Measurements from ENCODE around the gene C7orf33.
"Not testable (repeated sequence)": the region's sequence is repeated elsewhere in the genome, so short reads cannot be mapped to it uniquely, and the experiment has no call there.

Gene C7orf33, protein sequence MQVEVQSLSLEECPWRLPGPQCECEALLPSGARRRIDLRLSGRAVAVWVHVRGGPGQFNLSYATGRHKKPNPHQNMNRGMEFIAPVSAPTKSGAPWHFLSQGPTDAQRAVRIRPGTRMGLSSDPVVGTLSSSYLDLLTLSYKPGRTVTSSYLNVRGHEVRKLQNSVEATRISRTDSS

DNA sequence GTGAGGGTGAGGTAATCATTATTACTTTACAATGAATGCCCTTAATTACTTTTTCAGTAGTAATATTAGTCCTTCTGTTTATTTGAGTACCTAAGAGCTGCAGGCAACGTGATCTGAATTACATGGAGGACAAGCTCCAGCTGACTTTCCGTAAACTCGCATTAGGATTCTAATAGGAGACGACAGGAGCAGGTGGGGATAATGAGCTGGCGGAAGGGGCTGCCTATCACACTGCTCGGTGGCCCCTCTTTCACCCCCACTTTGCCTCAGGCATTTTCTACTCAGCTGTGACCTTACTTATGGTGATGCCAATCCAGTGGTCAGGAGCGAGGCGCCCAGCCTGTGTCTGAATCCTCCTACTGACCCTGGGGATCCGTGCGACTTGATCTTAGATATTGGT is at the start of gene C7orf33:
Gene C7orf33 (plus strand): TSS at position 296 of the 400 bp plus-strand sequence. CDS start 160 bp downstream, outside the sequence.
- no peak for DNase-seq (ENCODE audit: low spot score)

DNA sequence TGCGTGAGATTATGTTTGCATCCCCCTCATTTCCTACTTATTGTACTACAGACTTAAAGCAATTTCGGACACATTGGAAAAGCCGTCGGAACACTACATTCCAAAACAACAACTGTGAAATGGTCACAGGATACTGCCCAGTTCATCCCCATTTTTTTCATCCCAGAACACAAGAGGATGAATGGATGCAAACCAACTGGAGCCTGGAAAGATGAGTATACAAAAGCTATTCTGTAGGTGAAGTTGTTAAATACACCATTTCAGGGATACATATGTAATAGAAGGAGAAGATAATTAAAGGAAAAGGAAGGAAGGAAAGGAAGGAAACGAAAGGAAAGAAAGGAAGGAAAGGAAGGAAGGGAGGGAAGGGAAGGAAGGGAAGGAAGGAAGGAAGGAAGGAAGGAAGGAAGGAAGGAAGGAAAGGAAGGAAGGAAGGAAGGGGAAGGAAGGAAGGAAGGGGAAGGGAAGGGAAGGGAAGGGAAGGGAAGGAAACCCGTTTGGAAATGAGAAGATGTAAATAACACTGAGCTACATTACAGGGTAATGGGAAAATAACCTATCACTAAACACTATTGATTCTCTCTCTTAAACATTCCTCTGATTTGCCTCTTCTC is 48.6 kb upstream of the C7orf33 start:
- DNase-seq (ENCODE audit: low spot score), result no peak

DNA sequence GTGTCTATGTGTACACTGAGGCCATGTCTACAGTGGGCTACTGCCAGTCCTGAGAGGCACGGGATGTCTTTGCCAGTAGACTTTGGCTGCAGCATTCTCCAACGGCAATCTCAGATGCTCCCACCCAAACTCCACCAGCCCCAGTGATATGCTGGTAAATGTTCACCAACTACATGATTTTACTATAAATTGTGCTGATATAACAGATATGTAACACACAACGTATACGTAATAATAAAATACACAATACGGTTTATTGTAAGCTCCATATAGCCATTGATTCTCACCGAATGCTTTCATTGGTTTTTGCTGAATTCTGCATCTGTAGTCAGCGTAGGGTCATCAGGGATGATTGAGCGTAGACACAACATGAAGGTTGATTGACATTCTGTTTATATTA is 47.3 kb upstream of the C7orf33 start:
- no peak for DNase-seq (ENCODE audit: low spot score)

DNA sequence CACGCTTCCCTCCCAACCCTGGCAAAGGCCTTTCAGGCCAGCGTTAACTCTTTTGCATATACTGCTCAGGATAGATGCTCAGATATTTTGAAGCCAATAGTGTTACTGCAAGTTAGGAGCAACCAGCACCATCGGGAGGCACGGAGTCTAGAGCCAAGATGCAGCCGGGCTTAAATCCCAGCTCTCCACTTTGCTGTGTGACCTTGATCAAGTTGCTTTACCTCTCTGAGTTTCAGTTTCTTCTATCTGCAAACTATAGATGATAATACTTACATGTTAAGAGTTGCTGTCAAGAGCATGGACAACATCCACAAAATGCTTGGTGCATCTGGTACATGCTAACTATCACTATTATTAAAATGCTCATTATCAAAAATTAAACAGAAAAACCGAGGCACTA is 45.4 kb upstream of the C7orf33 start:
- no peak for DNase-seq (ENCODE audit: low spot score)

DNA sequence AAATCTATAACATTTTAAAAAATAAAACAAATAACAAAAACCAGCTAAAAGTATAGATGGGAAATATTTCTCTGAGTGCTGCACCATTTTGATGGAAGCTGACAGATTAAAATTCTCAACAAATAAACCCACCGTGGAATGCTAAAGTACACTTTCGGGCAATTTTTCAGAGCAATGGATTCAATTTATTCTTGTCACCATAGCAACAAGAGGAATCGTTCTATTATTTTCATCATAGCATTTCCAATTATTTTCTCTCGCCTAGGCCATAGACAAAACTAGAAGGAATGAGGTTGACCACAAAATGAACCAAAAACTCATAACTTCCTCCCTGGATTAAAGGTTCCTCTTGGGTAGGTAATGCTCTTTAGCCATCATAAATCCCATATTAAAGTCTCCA is 44.6 kb upstream of the C7orf33 start:
- DNase-seq (ENCODE audit: low spot score), result no peak

DNA sequence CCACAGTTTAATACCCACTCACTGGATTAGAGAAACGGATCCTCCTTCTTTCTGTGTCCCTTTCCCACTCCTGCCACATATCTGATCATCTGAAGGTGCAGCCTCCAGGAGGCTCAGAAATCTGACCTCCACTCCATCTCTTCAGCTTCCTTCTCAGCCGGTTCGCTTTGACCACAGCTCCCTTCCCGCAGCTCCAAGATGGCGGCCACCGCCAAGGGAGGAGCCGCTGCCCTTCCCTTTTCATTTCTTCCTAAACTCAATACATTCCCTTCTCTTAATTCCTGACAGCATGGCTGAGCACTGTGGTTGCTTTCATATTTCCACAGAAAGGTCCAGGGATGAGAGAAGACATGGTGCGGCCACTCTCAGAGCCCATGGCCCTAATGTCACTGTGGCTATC is 43.7 kb upstream of the C7orf33 start:
- DNase-seq (ENCODE audit: low spot score), result no peak

DNA sequence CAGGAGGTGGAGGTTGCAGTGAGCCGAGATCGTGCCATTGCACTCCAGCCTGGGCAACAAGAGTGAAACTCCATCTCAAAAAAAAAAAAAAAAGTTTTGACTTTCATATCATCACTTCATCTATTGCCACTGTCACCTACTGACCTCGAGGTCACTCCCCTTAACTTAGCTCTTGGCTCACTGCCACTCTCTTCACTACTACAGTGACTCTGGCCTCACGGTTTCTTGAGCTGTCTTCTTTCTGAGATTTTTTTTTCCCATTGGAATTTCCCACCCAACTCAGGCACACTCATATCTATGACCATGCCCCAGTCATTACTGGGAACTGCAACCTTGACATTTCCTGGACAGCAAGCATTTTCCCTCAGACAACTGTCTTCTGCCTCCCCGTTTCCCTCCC is 42.6 kb upstream of the C7orf33 start:
- DNase-seq (ENCODE audit: low spot score), result no peak

DNA sequence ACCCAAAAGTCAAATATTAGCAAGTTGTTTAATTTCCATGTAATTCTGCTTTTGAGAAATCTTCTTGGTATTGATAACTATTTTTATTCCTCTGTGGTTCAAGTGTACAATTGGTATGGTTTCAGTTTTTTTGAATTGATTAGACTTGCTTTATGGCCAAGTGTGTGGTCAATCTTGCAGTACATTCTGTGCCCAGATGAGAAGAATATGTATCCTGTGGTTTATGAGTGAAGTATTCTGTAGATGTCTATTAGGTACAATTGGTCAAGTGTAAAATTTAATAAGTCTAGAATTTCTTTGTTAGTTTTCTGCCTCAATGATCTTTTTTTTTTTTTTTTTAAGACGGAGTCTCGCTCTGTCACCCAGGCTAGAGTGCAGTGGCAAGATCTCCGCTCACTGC is 36.6 kb upstream of the C7orf33 start:
- no peak for DNase-seq (ENCODE audit: low spot score)

DNA sequence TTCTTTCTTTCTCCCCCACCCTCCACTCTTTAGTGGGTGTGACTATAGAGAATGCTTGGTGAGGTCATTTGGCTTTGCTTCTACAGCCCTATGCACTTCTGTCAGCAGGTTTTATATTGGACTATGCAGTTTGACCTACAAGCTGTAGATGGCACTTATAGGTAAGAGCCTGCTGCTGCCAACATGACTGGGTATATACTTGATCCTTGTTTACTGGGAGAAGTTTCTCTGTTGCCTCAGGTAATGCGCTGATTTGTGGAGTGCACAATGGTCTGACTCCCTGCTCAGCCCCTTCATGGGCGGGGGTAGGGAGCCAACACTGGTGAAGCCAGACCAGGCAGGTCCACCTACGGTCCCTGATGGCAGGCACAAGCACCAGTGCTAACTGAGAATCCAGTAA is 33.7 kb upstream of the C7orf33 start:
- no peak for DNase-seq (ENCODE audit: low spot score)

DNA sequence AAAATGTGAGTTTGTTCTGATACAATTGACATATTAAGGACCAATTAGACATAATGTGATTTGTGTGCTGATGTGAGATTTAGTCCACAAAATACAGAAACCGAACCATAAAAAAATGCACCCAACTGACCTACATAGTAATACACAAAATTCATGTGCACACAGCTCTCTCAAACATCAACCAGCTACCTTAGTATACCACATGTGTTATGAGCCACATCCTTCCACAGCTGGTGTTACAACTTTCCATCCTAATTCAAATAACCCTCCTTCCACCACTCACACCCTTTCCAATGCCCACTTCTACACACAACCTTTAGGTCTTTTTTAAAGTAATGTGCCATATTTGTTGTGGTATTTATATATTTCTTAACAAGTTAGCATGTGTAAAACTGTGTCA is 31.7 kb upstream of the C7orf33 start:
- DNase-seq (ENCODE audit: low spot score), result no peak

DNA sequence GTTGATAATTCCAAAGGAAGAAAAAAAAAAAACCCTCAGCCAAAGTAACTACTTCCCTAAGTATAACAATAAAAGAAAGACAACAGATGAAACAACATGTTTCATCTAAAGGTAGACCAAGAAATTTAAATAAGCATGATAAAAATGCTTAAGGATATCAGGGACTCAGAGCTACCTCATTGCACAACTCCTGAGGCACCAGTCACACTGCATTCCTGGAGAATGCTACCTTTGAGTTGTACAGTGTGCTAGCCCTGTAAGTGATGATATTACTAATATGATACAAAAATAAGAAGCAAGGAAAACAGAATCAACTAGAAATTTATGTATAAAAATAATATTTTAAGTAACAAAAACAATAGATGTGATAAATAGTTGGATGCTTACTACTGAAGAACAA is 29.5 kb upstream of the C7orf33 start:
- no peak for DNase-seq (ENCODE audit: low spot score)

DNA sequence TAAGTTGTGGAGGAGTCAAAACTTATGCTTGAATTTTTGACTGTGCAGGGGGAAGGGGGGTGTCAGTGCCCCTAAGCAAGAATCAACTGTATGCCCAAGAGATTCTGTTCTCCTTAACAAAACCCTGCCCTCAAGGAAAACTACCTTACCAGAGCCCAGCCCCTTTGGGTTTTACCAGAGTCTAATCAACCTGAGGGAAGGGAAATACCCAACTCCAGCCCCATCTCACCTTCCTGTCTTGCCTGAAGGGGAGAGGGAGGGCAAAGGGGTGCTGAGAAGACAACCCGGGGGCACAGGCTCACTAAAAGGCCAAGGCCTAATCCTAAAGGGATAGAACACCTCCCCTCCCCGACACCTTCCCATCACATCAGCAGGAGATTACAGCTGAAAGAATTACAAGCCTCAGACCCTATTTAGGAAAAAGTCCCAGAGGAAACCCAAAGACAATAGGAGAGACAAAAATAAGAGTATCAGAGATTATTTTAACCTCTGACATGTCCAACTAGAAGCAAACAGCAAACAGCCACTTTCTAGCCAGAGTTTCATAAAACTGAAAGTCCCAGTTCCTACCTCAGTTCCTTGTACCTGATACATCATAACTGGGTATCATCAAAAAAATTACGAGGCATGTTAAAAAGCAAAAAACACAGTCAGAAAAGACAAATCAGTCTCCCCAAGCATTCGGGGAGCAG is 26.8 kb upstream of the C7orf33 start:
- no peak for DNase-seq (ENCODE audit: low spot score)

DNA sequence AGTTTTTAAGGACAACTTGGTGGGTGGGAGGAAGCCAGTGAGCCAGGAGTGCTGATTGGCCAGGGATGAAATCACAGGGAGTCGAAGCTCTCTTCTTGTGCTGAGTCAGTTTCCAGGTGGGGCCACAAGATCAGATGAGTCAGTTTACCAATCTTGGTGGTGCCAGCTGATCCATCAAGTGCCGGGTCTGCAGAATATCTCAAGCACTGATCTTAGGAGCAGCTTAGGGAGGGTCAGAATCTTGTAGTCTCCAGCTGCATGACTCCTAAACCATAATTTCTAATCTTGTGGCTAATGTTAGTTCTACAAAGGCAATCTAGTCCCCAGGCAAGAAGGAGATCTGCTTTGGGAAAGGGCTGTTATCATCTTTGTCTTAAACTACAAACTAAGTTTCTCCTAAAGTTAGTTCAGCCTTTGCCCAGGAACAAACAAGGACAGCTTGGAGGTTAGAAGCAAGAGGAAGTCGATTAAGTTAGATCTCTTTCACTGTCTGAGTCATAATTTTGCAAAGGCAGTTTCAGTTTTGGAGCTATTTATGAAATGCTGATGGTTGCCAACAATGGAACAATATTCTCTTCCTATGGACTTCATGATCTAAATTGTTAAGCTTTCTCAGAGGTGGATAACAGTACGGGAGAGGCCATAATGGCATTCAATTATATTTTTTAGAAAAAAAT is 26.2 kb upstream of the C7orf33 start:
- not testable (repeated sequence) for DNase-seq (ENCODE audit: low spot score)

DNA sequence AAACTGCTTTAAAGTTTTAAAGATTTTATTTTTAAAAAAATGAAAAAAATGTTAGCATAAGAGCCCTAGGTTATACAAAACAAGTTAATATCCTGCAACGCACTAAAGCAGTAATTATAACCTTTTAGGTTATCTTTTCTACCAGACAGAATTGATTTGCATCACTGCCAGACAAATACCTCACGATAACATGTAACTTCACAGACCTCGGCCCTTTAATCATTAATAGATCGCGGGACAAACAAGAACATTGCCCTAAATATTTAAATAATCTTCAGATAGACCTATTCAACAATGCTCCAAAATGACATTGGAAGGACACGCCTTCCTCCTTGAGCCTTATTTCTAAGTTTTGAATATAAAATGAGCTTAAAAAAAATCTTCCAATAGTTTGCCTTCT is 23.8 kb upstream of the C7orf33 start:
- no peak for DNase-seq (ENCODE audit: low spot score)

DNA sequence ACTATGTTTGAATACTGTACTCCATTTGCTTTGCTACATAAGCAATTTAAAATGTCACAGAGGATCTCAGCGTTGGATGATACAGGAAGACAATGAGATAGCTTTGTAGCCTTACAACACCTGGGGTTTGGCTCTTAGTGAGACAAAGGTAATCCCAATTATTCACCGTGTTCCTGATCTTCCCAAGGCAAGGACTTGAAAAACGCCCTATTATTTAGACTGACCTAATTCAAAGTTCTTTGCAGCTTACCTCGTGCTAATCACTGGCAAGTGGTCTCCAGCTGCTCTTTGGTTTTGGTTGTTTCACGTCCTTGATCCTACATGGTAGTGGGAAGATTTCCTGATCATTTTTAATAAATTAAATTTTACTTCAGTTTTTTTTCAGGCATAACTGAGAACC is 23.0 kb upstream of the C7orf33 start:
- DNase-seq (ENCODE audit: low spot score), result no peak

DNA sequence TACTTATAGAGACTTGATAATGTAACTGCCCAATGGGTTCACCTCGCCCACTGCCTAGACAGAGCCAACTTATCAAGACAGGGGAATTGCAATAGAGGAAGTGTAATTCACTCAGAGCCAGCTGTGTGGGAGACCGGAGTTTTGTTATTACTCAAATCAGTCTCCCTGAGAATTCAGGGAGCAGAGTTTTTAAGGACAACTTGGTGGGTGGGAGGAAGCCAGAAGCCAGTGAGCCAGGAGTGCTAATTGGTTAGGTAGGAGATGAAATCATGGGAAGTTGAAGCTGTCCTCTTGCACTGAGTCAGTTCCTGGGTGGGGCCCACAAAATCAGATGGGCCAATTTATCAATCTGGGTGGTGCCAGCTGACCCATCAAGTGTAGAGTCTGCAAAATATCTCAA is 20.1 kb upstream of the C7orf33 start:
- DNase-seq (ENCODE audit: low spot score), result no peak

DNA sequence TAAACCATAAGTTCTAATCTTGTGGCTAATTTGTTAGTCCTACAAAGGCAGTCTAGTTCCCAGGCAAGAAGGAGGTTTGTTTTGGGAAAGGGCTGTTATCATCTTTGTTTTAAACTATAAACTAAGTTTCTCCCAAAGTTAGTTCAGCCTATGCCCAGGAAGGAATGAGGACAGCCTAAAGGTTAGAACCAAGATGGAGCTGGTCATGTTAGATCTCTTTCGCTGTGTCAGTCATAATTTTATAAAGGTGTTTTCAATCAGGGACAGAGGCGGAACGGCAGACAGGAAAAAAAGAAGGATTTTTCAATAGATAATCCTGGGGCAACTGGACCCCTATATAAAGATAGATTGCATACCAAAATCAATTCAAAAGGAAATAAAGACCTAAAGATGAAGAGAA is 19.6 kb upstream of the C7orf33 start:
- DNase-seq (ENCODE audit: low spot score), result not testable (repeated sequence)

DNA sequence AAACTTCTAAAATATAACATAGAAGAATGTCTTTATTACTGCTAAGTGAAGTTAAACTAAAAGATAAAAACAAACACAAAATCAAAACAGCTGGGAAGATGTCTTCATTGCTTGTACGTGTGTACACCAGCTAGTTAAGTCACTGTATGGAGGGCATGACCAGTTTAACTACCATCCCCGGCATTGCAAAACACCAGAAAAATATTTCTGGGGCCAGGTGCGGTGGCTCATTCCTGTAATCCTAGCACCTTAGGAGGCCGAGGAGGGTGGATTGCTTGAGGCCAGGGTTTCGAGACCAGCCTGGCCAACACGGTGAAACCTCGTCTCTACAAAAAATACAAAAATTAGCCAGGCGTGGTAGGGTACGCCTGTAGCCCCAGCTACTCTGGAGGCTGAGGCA is 19.2 kb upstream of the C7orf33 start:
- no peak for DNase-seq (ENCODE audit: low spot score)

DNA sequence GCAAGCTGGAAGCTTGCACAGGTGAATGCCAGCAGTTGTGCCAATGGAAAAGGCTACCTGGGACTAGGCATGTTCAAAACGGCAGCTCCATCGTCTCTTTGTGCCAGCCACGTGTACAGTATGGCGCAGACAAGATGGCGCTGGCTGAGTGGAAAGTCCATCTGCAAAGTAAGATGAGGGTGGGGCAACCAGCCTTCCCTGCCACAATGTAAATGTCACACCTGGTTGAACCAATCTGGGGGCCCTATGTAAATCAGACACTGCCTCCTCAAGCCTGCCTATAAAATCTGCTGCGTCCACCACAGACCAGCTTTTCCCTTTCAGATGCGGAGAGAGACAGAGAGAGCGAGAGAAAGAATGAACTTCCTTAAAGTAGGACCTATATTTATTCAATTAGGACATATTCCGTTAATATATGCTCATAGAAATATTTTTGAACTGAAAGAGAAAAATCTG is 18.5 kb upstream of the C7orf33 start:
- DNase-seq (ENCODE audit: low spot score), result no peak

DNA sequence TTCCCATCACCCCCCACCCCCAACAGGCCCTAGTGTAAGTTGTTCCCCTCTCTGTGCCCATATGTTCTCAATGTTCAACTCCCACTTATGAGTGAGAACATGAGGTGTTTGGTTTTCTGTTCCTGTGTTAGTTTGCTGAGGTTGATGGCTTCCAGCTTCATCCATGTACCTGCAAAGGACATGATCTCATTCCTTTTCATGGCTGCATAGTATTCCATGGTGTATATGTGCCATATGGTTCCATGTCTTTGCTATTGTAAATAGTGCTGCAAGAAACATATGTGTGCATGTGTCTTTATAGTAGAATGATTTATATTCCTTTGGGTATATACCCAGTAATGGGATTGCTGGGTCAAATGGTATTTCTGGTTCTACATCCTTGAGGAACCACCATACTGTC is 17.0 kb upstream of the C7orf33 start:
- DNase-seq (ENCODE audit: low spot score), result not testable (repeated sequence)

DNA sequence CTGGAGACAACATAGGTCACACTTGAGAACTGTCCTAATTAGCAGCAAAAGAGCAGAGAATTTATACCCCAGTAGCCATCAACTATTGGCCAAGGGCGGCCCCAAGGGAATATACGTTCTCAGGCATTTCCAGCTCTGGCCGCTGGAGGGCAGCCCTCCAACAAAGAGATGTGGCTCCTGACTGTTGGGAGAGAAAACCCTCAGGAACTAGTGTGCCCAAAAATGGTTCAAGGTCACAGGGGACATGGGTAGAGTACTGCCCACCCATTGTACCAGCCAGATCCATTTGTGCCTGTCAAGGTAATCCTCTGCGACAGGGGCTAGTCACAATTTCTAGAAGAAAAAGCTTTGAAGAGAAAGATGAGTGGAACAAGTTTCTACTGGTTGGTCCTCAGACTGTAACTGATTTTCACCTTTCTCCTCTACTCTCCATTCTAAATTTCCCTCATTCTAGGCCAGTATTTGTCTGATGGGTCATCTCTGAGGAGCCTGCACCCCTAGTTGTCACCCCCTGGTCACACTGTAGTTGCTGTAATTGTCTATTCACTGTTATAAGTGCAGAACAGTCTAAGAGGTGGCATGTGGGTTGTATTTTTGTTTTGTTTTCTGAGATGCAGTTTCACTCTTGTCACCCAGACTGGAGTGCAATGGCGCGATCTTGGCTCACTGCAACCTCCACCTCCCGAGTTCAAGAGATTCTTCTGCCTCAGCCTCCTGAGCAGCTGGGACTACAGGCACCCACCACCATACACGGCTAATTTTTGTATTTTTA is 14.7 kb upstream of the C7orf33 start:
- DNase-seq (ENCODE audit: low spot score), result peak; percentile 52

DNA sequence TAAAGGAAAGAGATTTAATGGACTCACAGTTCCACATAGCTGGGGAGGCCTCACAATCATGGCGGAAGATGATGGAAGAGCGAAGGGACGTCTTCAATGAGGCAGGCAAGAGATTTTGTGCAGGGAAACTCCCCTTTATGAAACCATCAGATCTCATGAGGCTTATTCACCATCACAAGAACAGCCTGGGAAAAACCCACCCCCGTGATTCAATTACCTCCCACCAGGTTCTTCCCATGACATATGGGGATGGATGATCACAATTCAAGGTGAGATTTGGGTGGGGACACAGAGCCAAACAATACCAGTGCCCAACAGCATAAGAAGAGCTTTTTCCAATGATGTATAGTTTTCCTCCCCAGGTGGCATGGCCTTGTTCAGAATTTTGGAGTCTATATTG is 11.2 kb upstream of the C7orf33 start:
- no peak for DNase-seq (ENCODE audit: low spot score)

Data from HuH-7 (cell line).